ENCODE results near the gene PLTP.
"Not testable (repeated sequence)": the region's sequence is repeated elsewhere in the genome, so short reads cannot be mapped to it uniquely, and the experiment has no call there.

Gene PLTP

DNA sequence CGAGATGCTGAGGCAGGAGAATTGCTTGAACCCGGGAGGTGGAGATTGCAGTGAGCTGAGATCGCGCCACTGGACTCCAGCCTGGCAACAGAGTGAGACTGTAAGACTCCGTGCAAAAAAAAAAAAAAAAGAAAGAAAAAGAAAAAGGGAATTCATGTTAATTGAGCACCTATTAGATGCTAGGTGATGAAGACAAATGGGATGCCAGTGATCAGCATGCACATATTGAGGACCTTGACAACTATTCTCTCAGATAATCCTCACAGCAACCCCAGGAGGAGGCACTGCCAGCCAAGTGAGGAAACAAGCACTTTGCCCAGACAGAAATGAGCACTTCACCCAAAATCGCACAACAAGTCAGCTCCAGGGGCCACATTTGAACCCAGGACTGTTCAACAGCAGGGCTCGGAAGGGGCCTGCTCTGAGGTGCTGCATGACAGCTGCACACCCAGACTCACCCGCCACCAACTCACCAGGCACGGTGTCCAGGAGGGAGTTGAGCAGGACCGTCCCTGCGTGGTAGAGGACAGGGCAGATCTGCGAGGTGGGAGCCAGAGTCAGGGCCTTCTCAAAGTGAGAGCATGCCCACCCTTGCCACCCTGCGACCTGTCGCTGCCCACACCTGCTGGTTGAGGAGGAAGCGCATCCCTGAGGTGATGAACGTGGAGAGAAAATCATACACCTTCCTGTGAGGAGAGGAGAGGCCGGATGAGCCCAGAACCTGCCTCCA, 4.6 kb downstream of the PLTP start:
- H3K79me2 ChIP-seq (ENCODE audit: control insufficient read depth, insufficient read depth, low read length, unreplicated experiment) = no peaks in the 10 kb centered on the region
- H3K27me3 ChIP-seq (ENCODE audit: insufficient read depth, low read length) = no peaks in the 10 kb centered on the region
- H3K27ac ChIP-seq (ENCODE audit: low read depth, low read length) = no peak overlapping the region
- no peak overlapping the region for H2AFZ ChIP-seq (ENCODE audit: low read length, unreplicated experiment)
- no peaks in the 10 kb centered on the region for H3K36me3 ChIP-seq (ENCODE audit: insufficient read depth, low read length)
- H3K4me1 ChIP-seq (ENCODE audit: control insufficient read depth, insufficient read depth, low read length, unreplicated experiment) = peaks cover 18% of the 10 kb centered on the region
- H3K4me3 ChIP-seq (ENCODE audit: low read depth, low read length) = no peak overlapping the region

GRCh38 chr20:45905505-45906079, 6.4 kb downstream of the PLTP start:
- peak overlapping the region; percentile 18; the same call in 1 of the 2 replicates for H3K27ac ChIP-seq (ENCODE audit: low read depth, low read length)
- H3K36me3 ChIP-seq (ENCODE audit: insufficient read depth, low read length) = no peaks in the 10 kb centered on the region
- no peak overlapping the region for H3K4me3 ChIP-seq (ENCODE audit: low read depth, low read length)
- H3K79me2 ChIP-seq (ENCODE audit: control insufficient read depth, insufficient read depth, low read length, unreplicated experiment) = no peaks in the 10 kb centered on the region
- no peak overlapping the region for H2AFZ ChIP-seq (ENCODE audit: low read length, unreplicated experiment)
- H3K27me3 ChIP-seq (ENCODE audit: insufficient read depth, low read length) = no peaks in the 10 kb centered on the region
- H3K4me1 ChIP-seq (ENCODE audit: control insufficient read depth, insufficient read depth, low read length, unreplicated experiment) = peaks cover 7% of the 10 kb centered on the region

GRCh38 chr20:45904583-45905504, 7.1 kb downstream of the PLTP start:
- Histone ChIP-seq H3K79me2 (ENCODE audit: control insufficient read depth, insufficient read depth, low read length, unreplicated experiment) (no peaks in the 10 kb centered on the region), H3K27ac (ENCODE audit: low read depth, low read length) (peak overlapping the region; percentile 18; the same call in 1 of the 2 replicates), H2AFZ (ENCODE audit: low read length, unreplicated experiment) (no peak overlapping the region), H3K27me3 (ENCODE audit: insufficient read depth, low read length) (no peaks in the 10 kb centered on the region), H3K4me3 (ENCODE audit: low read depth, low read length) (no peak overlapping the region), H3K4me1 (ENCODE audit: control insufficient read depth, insufficient read depth, low read length, unreplicated experiment) (peaks cover 7% of the 10 kb centered on the region), H3K36me3 (ENCODE audit: insufficient read depth, low read length) (no peaks in the 10 kb centered on the region)

GRCh38 chr20:45902199-45902701, 9.7 kb downstream of the PLTP start:
- no peaks in the 10 kb centered on the region; the same call in 1 of the 2 replicates for H3K36me3 ChIP-seq (ENCODE audit: insufficient read depth, low read length)
- H3K79me2 ChIP-seq (ENCODE audit: control insufficient read depth, insufficient read depth, low read length, unreplicated experiment) = no peaks in the 10 kb centered on the region

DNA sequence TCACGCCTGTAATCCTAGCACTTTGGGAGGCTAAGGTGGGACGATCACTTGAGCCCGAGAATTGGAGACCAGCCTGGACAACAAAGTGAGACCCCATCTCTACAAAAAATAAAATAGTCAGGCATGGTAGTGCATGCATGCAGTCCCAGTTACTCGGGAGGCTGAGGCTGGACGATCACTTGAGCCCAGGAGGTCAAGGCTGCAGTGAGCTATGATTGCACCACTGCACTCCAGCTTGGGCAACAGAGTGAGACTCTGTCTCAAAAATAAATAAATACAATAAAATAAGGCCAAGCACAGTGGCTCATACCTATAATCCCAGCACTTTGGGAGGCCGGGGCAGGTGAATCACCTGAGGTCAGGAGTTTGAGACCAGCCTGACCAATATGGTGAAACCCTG, 10.6 kb downstream of the PLTP start:
- H3K27me3 ChIP-seq (ENCODE audit: insufficient read depth, low read length); H3K79me2 ChIP-seq (ENCODE audit: control insufficient read depth, insufficient read depth, low read length, unreplicated experiment); H3K4me3 ChIP-seq (ENCODE audit: low read depth, low read length); H3K27ac ChIP-seq (ENCODE audit: low read depth, low read length); H2AFZ ChIP-seq (ENCODE audit: low read length, unreplicated experiment); H3K36me3 ChIP-seq (ENCODE audit: insufficient read depth, low read length); H3K4me1 ChIP-seq (ENCODE audit: control insufficient read depth, insufficient read depth, low read length, unreplicated experiment): not testable (repeated sequence)

More at GRCh38 chr20:45902199-45902701, 9.7 kb downstream of the PLTP start:
- H3K27ac ChIP-seq (ENCODE audit: low read depth, low read length) = no peak overlapping the region
- no peak overlapping the region for H3K4me3 ChIP-seq (ENCODE audit: low read depth, low read length)
- no peak overlapping the region for H2AFZ ChIP-seq (ENCODE audit: low read length, unreplicated experiment)
- peaks cover 7% of the 10 kb centered on the region for H3K4me1 ChIP-seq (ENCODE audit: control insufficient read depth, insufficient read depth, low read length, unreplicated experiment)
- no peaks in the 10 kb centered on the region for H3K27me3 ChIP-seq (ENCODE audit: insufficient read depth, low read length)

GRCh38 chr20:45899046-45899835, 12.7 kb downstream of the PLTP start:
- Histone ChIP-seq H3K27me3 (ENCODE audit: insufficient read depth, low read length) (no peaks in the 10 kb centered on the region), H3K4me1 (ENCODE audit: control insufficient read depth, insufficient read depth, low read length, unreplicated experiment) (no peaks in the 10 kb centered on the region), H3K79me2 (ENCODE audit: control insufficient read depth, insufficient read depth, low read length, unreplicated experiment) (no peaks in the 10 kb centered on the region), H3K36me3 (ENCODE audit: insufficient read depth, low read length) (peaks cover 6% of the 10 kb centered on the region; the same call in 1 of the 2 replicates), H3K4me3 (ENCODE audit: low read depth, low read length) (no peak overlapping the region), H3K27ac (ENCODE audit: low read depth, low read length) (no peak overlapping the region), H2AFZ (ENCODE audit: low read length, unreplicated experiment) (no peak overlapping the region)

DNA sequence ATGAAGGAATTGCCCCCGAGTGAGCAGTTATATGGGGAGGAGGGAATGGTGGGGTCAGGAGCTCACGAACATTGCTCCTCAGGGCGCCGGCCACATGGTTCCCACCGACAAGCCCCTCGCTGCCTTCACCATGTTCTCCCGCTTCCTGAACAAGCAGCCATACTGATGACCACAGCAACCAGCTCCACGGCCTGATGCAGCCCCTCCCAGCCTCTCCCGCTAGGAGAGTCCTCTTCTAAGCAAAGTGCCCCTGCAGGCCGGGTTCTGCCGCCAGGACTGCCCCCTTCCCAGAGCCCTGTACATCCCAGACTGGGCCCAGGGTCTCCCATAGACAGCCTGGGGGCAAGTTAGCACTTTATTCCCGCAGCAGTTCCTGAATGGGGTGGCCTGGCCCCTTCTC, 13.7 kb downstream of the PLTP start:
- Histone ChIP-seq H2AFZ (ENCODE audit: low read length, unreplicated experiment) (no peak overlapping the region), H3K79me2 (ENCODE audit: control insufficient read depth, insufficient read depth, low read length, unreplicated experiment) (no peaks in the 10 kb centered on the region), H3K27me3 (ENCODE audit: insufficient read depth, low read length) (no peaks in the 10 kb centered on the region), H3K4me3 (ENCODE audit: low read depth, low read length) (no peak overlapping the region), H3K36me3 (ENCODE audit: insufficient read depth, low read length) (peaks cover 6% of the 10 kb centered on the region; the same call in 1 of the 2 replicates), H3K4me1 (ENCODE audit: control insufficient read depth, insufficient read depth, low read length, unreplicated experiment) (no peaks in the 10 kb centered on the region), H3K27ac (ENCODE audit: low read depth, low read length) (no peak overlapping the region)

DNA sequence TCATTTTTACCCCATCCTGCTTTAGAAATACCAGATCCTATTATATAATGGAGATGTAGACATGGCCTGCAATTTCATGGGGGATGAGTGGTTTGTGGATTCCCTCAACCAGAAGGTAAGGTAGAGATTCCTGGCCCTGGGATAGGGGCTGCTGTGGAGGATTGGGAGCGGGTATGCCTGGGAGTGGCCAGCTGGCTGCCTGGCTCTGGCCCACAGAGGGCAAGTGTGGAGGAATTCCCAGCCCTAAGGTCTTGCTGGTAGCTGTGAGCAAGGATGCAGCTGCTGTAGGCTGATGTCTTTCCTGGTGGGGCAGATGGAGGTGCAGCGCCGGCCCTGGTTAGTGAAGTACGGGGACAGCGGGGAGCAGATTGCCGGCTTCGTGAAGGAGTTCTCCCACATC, 14.3 kb downstream of the PLTP start:
- peaks cover 6% of the 10 kb centered on the region; the same call in 1 of the 2 replicates for H3K36me3 ChIP-seq (ENCODE audit: insufficient read depth, low read length)
- no peak overlapping the region for H2AFZ ChIP-seq (ENCODE audit: low read length, unreplicated experiment)
- peaks cover under 1% of the 10 kb centered on the region for H3K4me1 ChIP-seq (ENCODE audit: control insufficient read depth, insufficient read depth, low read length, unreplicated experiment)
- H3K27ac ChIP-seq (ENCODE audit: low read depth, low read length) = no peak overlapping the region
- H3K27me3 ChIP-seq (ENCODE audit: insufficient read depth, low read length) = no peaks in the 10 kb centered on the region
- H3K4me3 ChIP-seq (ENCODE audit: low read depth, low read length) = no peak overlapping the region
- H3K79me2 ChIP-seq (ENCODE audit: control insufficient read depth, insufficient read depth, low read length, unreplicated experiment) = no peaks in the 10 kb centered on the region

DNA sequence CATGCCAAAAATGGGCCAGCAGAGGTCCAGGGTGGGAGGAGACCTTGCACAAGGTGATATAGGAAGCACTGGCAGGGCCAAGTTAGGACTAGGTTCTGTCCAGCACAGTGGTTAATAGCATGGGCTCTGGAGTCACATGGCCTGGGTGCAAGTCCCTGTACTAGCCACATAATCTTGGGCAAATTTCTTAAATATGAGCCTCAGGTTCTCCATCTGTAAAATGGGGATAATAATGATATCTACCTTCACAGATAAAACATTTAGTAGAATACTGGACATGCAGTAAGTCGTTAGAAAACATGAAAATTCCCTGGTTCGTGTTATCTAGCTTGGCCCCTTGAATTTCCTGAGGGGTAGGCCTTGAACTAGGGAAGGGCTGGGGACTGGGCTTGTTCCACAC, 14.7 kb downstream of the PLTP start:
- Histone ChIP-seq H3K4me3 (ENCODE audit: low read depth, low read length) (no peak overlapping the region), H3K27me3 (ENCODE audit: insufficient read depth, low read length) (no peaks in the 10 kb centered on the region), H3K36me3 (ENCODE audit: insufficient read depth, low read length) (peaks cover 6% of the 10 kb centered on the region; the same call in 1 of the 2 replicates), H3K27ac (ENCODE audit: low read depth, low read length) (no peak overlapping the region), H3K79me2 (ENCODE audit: control insufficient read depth, insufficient read depth, low read length, unreplicated experiment) (no peaks in the 10 kb centered on the region), H2AFZ (ENCODE audit: low read length, unreplicated experiment) (no peak overlapping the region), H3K4me1 (ENCODE audit: control insufficient read depth, insufficient read depth, low read length, unreplicated experiment) (peaks cover 4% of the 10 kb centered on the region)

Data from ACC112 (cell line).